A549 (cell line): ENCODE results near the gene HBS1L. TPM values are rescaled to one million over a fixed set of nuclear protein-coding genes. Genes with fewer than 3 reads are reported as not detected.

Experiments
- ATAC-seq, 2 experiments: fragments of 200-7000 bp in 1 of 2; fragments of >200 bp in 1 of 2; cut with Nextera tagmentation in 1 of 2; cut with Tn5 transposase in 1 of 2; 3 replicates each; pipeline versions ENCODE4 v1.8.0 to v1.9.1; 2018 to 2020; ENCODE audit warnings: mild to moderate bottlenecking in 1 of 2, moderate library complexity in 1 of 2
- CTCF ChIA-PET: fragments of 300-600 bp; sonication (Branson Sonifier 250); formaldehyde crosslinking; extraction: SDS; loops from one replicate; lab custom pipeline; 2021; ENCODE audit warnings: antibody characterized with exemption, inconsistent platforms; lab: Yijun Ruan, JAX
- POLR2A ChIA-PET: fragments of 350-600 bp; formaldehyde crosslinking; extraction: SDS; loops from one replicate; lab custom pipeline; 2021; ENCODE audit warnings: antibody characterized with exemption, inconsistent platforms; lab: Yijun Ruan, JAX
- DNase-seq, 2 experiments: peaks; one replicate each; pipeline versions ENCODE4 v3.0.0 to v3.0.0-alpha.2; 2011 to 2016; ENCODE audit warnings: low read depth in 1 of 2, low spot score in 1 of 2
- FAIRE-seq: peaks from 2 replicates; lab custom pipeline; 2011; peaks lifted over from hg19 to GRCh38; lab: Jason Lieb, UNC
- H3K27ac ChIP-seq, 2 experiments: fragments of >200 bp; sonication (Bioruptor Twin); formaldehyde crosslinking; 3 replicates each; pipeline ENCODE4 v1.5.1; 2016 to 2017
- H3K4me1 ChIP-seq: fragments of >200 bp; sonication (Bioruptor Twin); formaldehyde crosslinking; 3 replicates; pipeline ENCODE4 v1.6.1; 2016
- H3K4me2 ChIP-seq: fragments of >200 bp; sonication (Bioruptor Twin); formaldehyde crosslinking; 3 replicates; pipeline ENCODE4 v1.6.1; 2016
- H3K4me3 ChIP-seq: fragments of >200 bp; sonication (Bioruptor Twin); formaldehyde crosslinking; 3 replicates; pipeline ENCODE4 v1.5.1; 2016
- H3K9me3 ChIP-seq: fragments of >200 bp; sonication (Bioruptor Twin); formaldehyde crosslinking; 3 replicates; pipeline ENCODE4 v1.6.1; 2016
- BCL3 ChIP-seq: fragments of >200 bp; sonication (Bioruptor Twin); formaldehyde crosslinking; IDR thresholded peaks from 3 replicates; pipeline ENCODE4 v1.6.1; 2016
- BHLHE40 ChIP-seq: IDR thresholded peaks from 2 replicates; pipeline ENCODE4 v1.6.1; 2012; ENCODE audit warnings: low read depth, low read length, inconsistent platforms
- CBX2 ChIP-seq: fragments of 200-600 bp; sonication (generic); IDR thresholded peaks from 2 replicates; pipeline ENCODE4 v1.6.1; 2016; ENCODE audit warnings: low read depth, mild to moderate bottlenecking, borderline replicate concordance
- CEBPB ChIP-seq, 2 experiments: fragments of >200 bp in 1 of 2; sonication (Bioruptor Twin) in 1 of 2; formaldehyde crosslinking in 1 of 2; IDR thresholded peaks; 2 replicates each; pipeline ENCODE4 v1.6.1; 2012 to 2016
- CTCF ChIP-seq: fragments of >200 bp; sonication (Bioruptor Twin); formaldehyde crosslinking; IDR thresholded peaks from 3 replicates; pipeline ENCODE4 v1.5.1; 2016
- EHMT2 ChIP-seq: fragments of 200-600 bp; sonication (generic); IDR thresholded peaks from 2 replicates; pipeline ENCODE4 v1.6.1; 2016; ENCODE audit warnings: antibody characterized with exemption, low read depth, mild to moderate bottlenecking, moderate library complexity
- ELK1 ChIP-seq: fragments of 150-350 bp; IDR thresholded peaks from 2 replicates; pipeline ENCODE4 v1.6.1; 2014; ENCODE audit warnings: low read depth, mild to moderate bottlenecking, low read length
- GATA3 ChIP-seq: IDR thresholded peaks from 2 replicates; pipeline ENCODE4 v1.6.1; 2012; ENCODE audit warnings: borderline replicate concordance
- HOXA7 ChIP-seq: fragments of 250-450 bp; sonication (Bioruptor Pico); IDR thresholded peaks from 2 replicates; pipeline ENCODE4 v1.5.0; 2020; ENCODE audit warnings: mild to moderate bottlenecking, moderate library complexity
- HOXB13 ChIP-seq: fragments of 250-450 bp; sonication (Bioruptor Pico); IDR thresholded peaks from 2 replicates; pipeline ENCODE4 v1.5.0; 2020; ENCODE audit warnings: low read depth, mild to moderate bottlenecking, moderate library complexity
- HOXB5 ChIP-seq: fragments of 250-450 bp; sonication (Bioruptor Pico); IDR thresholded peaks from 2 replicates; pipeline ENCODE4 v1.5.0; 2020; ENCODE audit warnings: mild to moderate bottlenecking, moderate library complexity
- JUN ChIP-seq, 2 experiments: fragments of >200 bp; sonication (Bioruptor Twin); formaldehyde crosslinking; IDR thresholded peaks; 2 replicates in 1 of 2; 3 replicates in 1 of 2; pipeline ENCODE4 v1.6.1; 2016 to 2017
- KDM5A ChIP-seq: fragments of 200-600 bp; sonication (generic); IDR thresholded peaks from 2 replicates; pipeline ENCODE4 v1.6.1; 2016; ENCODE audit warnings: antibody characterized with exemption, mild to moderate bottlenecking
- MAFK ChIP-seq: fragments of 450-650 bp; IDR thresholded peaks from 2 replicates; pipeline ENCODE4 v1.6.1; 2014; ENCODE audit not compliant: partially characterized antibody
- MYC ChIP-seq: IDR thresholded peaks from 2 replicates; pipeline ENCODE4 v1.6.1; 2012; ENCODE audit warnings: mild to moderate bottlenecking, inconsistent platforms, low read length, improper control_type of control experiment, borderline replicate concordance
- NPAS2 ChIP-seq: fragments of 250-450 bp; sonication (Bioruptor Pico); IDR thresholded peaks from 2 replicates; pipeline ENCODE4 v1.8.0; 2022; ENCODE audit warnings: mild to moderate bottlenecking, moderate library complexity, borderline replicate concordance
- PHF8 ChIP-seq: fragments of 200-600 bp; sonication (generic); IDR thresholded peaks from 2 replicates; pipeline ENCODE4 v1.6.1; 2016; ENCODE audit warnings: low read depth, mild to moderate bottlenecking, antibody characterized with exemption, moderate library complexity, borderline replicate concordance
- POLR2A ChIP-seq: IDR thresholded peaks from 2 replicates; pipeline ENCODE4 v1.6.1; 2012; ENCODE audit warnings: mild to moderate bottlenecking, low read length
- POLR2AphosphoS2 ChIP-seq: conservative IDR thresholded peaks from 2 replicates; pipeline ENCODE4 v1.6.1; 2012; ENCODE audit warnings: low read length, improper control_type of control experiment, inconsistent platforms
- RCOR1 ChIP-seq: fragments of 150-350 bp; IDR thresholded peaks from 2 replicates; pipeline ENCODE4 v1.6.1; 2014; ENCODE audit warnings: antibody characterized with exemption, low read length, low read depth
- SMC3 ChIP-seq: fragments of >200 bp; sonication (Bioruptor Twin); formaldehyde crosslinking; IDR thresholded peaks from 3 replicates; pipeline ENCODE4 v1.6.1; 2018; ENCODE audit warnings: inconsistent platforms
- SREBF2 ChIP-seq: fragments of 450-650 bp; IDR thresholded peaks from 2 replicates; pipeline ENCODE4 v1.6.1; 2014; ENCODE audit warnings: mild to moderate bottlenecking, moderate library complexity
- TP53 ChIP-seq: fragments of 250-450 bp; sonication (Bioruptor Pico); IDR thresholded peaks from 2 replicates; pipeline ENCODE4 v1.5.0; 2021; ENCODE audit warnings: mild to moderate bottlenecking, moderate library complexity
- ZC3H11A ChIP-seq: fragments of 450-650 bp; IDR thresholded peaks from 2 replicates; pipeline ENCODE4 v1.6.1; 2014; ENCODE audit warnings: antibody characterized with exemption, mild to moderate bottlenecking
- ZFP36 ChIP-seq: fragments of 450-650 bp; IDR thresholded peaks from 2 replicates; pipeline ENCODE4 v1.6.1; 2014; ENCODE audit warnings: borderline replicate concordance; ENCODE audit not compliant: partially characterized antibody
- ZSCAN20 ChIP-seq: fragments of 250-450 bp; sonication (Bioruptor Pico); IDR thresholded peaks from 2 replicates; pipeline ENCODE4 v1.8.0; 2022; ENCODE audit warnings: mild to moderate bottlenecking, moderate library complexity
- WGBS: methylation state at CpG from one replicate; pipeline ENCODE4 v1.1.6; 2017; ENCODE audit errors: missing lambda C conversion rate; 5-methylcytosine and 5-hydroxymethylcytosine counted together
- polyA minus RNA-seq: library from RNA; depleted of rRNA, polyadenylated mRNA; stranded (reverse); fragments of >200 nt; gene quantifications from 2 replicates; pipeline ENCODE4 v1.2.3, GENCODE V29; 2011; rRNA and poly(A)+ RNA removed
- polyA plus RNA-seq, 4 experiments: library from polyadenylated mRNA; depleted of rRNA in 3 of 4; stranded (reverse); fragments of >200 nt; fragmentation: RNase III in 1 of 4; extraction: RNeasy Plus Mini Kit Qiagen cat#74134 plus additional on column Dnase treatment in 1 of 4; gene quantifications; 2 replicates in 3 of 4; 3 replicates in 1 of 4; pipeline ENCODE4 v1.2.3, GENCODE V29; 2011 to 2017
- TF ChIP-seq, protein P1 (sequence below): IDR thresholded peaks from 2 replicates; pipeline ENCODE4 v1.6.1; 2012
- TF ChIP-seq, protein P2 (sequence below): fragments of 200-600 bp; sonication (generic); IDR thresholded peaks from 2 replicates; pipeline ENCODE4 v1.6.1; 2016; ENCODE audit warnings: antibody characterized with exemption, mild to moderate bottlenecking, moderate library complexity

HBS1L gene
- polyA plus RNA-seq (2011; rRNA removed) (51.6 and 61.7 TPM in 2 replicates), polyA plus RNA-seq (2017; fragmentation: RNase III; extraction: RNeasy Plus Mini Kit Qiagen cat#74134 plus additional on column Dnase treatment) (40.7 to 41.9 TPM (median 41.5 TPM) in 3 replicates), polyA minus RNA-seq (25.1 and 36.2 TPM in 2 replicates)
- polyA plus RNA-seq (2012; cell fraction: cytosol; rRNA removed): 11.4 and 11.9 TPM in 2 replicates
- polyA plus RNA-seq (2012; cell fraction: nucleus; rRNA removed): 3.8 and 8.0 TPM in 2 replicates

- no peak for FAIRE-seq
- Histone ChIP-seq H3K9me3 (no peaks in the 10 kb centered on the region), H3K27ac (peak within 1 kb of the TSS; percentile 82 to 99), H3K4me1 (peaks cover 9% of the 10 kb centered on the region), H3K4me3 (peak within 1 kb of the TSS; percentile 85), H3K4me2 (peak within 1 kb of the TSS; percentile 89)
- peak; percentile 99 to 100 for ATAC-seq
- TF ChIP-seq ZFP36 (no peak), POLR2AphosphoS2 (no peak), NPAS2 (no peak), JUN (IDR thresholded peaks at IDR 0.05) (peak; percentile 36 to 67; a peak in 3 of 5 replicates), ZC3H11A (no peak), RCOR1 (no peak), HOXA7 (CRISPR knock-in tag) (no peak), TP53 (no peak), HOXB5 (CRISPR knock-in tag) (no peak), POLR2A (peak; percentile 81), ZSCAN20 (CRISPR knock-in tag) (no peak), SMC3 (no peak), EHMT2 (no peak), SREBF2 (no peak), BHLHE40 (no peak), MAFK (no peak), MYC (no peak), BCL3 (no peak; the same call in 2 of the 3 replicates), HOXB13 (CRISPR knock-in tag) (no peak), CTCF (no peak), KDM5A (peak; percentile 89), GATA3 (no peak; the same call in 1 of the 2 replicates), CEBPB (IDR thresholded peaks at IDR 0.05) (peak in 1 of 2 experiments; percentile 59; a peak in 2 of 4 replicates), PHF8 (peak; percentile 74; the same call in 1 of the 2 replicates), CBX2 (no peak), ELK1 (no peak)
- TF ChIP-seq, protein P1, sequence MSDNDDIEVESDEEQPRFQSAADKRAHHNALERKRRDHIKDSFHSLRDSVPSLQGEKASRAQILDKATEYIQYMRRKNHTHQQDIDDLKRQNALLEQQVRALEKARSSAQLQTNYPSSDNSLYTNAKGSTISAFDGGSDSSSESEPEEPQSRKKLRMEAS: peak; percentile 56
- TF ChIP-seq, protein P2, sequence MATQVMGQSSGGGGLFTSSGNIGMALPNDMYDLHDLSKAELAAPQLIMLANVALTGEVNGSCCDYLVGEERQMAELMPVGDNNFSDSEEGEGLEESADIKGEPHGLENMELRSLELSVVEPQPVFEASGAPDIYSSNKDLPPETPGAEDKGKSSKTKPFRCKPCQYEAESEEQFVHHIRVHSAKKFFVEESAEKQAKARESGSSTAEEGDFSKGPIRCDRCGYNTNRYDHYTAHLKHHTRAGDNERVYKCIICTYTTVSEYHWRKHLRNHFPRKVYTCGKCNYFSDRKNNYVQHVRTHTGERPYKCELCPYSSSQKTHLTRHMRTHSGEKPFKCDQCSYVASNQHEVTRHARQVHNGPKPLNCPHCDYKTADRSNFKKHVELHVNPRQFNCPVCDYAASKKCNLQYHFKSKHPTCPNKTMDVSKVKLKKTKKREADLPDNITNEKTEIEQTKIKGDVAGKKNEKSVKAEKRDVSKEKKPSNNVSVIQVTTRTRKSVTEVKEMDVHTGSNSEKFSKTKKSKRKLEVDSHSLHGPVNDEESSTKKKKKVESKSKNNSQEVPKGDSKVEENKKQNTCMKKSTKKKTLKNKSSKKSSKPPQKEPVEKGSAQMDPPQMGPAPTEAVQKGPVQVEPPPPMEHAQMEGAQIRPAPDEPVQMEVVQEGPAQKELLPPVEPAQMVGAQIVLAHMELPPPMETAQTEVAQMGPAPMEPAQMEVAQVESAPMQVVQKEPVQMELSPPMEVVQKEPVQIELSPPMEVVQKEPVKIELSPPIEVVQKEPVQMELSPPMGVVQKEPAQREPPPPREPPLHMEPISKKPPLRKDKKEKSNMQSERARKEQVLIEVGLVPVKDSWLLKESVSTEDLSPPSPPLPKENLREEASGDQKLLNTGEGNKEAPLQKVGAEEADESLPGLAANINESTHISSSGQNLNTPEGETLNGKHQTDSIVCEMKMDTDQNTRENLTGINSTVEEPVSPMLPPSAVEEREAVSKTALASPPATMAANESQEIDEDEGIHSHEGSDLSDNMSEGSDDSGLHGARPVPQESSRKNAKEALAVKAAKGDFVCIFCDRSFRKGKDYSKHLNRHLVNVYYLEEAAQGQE: no peak
- CTCF ChIA-PET: no interaction called here
- WGBS: 16% methylated on average over 23 of the region's 53 CpGs
- DNase-seq: peak; percentile 68 to 97
- POLR2A ChIA-PET: interaction anchor here (0.6 to 1.0 kb wide), 4 partner anchors 8 to 16 kb away, joined by 3 to 4 read pairs (median 3); no protein-coding TSS in a partner anchor
These were observed at the start of gene HBS1L for GRCh38 chr6:135054569-135055498. Gene HBS1L (minus strand): TSS chr6:135054822. CDS start chr6:135054691, 131 bp downstream.
